ENCODE measurements around the gene MACF1.

DNA sequence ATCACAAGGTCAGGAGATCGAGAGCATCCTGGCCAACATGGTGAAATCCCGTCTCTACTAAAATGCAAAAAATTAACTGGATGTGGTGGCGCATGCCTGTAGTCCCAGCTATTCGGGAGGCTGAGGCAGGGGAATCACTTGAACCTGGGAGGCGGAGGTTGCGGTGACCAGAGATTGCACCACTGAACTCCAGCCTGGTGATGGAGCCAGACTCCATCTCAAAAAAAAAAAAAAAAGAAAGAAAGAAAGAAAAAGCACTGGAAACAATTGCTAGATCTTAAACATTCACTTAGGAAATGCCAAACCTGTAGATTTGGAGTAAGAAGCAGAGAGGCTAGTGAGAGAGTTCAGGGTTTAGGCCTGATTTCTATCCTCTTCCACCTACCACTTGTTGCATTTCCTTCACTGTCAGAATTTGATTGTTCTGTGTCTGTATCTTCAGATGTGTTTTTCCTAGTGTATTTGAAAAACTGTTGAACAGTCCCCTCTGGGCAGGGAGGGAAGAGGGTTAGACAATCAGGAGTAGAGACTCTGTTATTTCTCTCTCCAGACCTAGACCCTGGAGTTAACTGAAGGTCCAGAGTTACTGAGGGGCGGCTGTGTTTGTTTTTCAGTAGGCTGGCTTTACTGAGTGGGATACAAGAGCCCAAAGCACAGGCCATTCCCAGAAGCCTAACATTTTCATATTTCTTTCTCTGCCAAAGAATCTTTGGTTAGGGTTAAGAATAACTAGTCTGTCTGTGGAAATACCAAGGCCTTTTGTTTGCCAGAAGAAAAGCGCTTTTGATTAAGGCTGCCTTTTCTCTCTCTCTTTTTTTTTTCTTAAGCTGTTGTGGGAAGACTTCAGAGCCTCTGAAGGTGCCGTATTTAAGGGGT lies 31.1 kb upstream of the MACF1 start:
- TF ChIP-seq, protein P1, sequence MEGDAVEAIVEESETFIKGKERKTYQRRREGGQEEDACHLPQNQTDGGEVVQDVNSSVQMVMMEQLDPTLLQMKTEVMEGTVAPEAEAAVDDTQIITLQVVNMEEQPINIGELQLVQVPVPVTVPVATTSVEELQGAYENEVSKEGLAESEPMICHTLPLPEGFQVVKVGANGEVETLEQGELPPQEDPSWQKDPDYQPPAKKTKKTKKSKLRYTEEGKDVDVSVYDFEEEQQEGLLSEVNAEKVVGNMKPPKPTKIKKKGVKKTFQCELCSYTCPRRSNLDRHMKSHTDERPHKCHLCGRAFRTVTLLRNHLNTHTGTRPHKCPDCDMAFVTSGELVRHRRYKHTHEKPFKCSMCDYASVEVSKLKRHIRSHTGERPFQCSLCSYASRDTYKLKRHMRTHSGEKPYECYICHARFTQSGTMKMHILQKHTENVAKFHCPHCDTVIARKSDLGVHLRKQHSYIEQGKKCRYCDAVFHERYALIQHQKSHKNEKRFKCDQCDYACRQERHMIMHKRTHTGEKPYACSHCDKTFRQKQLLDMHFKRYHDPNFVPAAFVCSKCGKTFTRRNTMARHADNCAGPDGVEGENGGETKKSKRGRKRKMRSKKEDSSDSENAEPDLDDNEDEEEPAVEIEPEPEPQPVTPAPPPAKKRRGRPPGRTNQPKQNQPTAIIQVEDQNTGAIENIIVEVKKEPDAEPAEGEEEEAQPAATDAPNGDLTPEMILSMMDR (conservative IDR thresholded peaks at IDR 0.05 in 1 of 2, IDR thresholded peaks at IDR 0.05 in 1 of 2; ENCODE audit: extremely low read depth in 1 of 2, insufficient read depth in 1 of 2, low read depth in 1 of 2, low read length in 2 of 2), result no peak
- no peak for TF ChIP-seq EZH2 (IDR thresholded peaks at IDR 0.05; ENCODE audit: borderline replicate concordance, low read length)
